HS-5 (cell line): ENCODE measurements around the gene SMIM5.
A peak's percentile ranks its signal among the peaks of the same experiment; 100 is the strongest.

Source experiments
- DNase-seq: peaks from one replicate; pipeline ENCODE4 v3.0.0-alpha.2; 2012; ENCODE audit warnings: low read depth

The SMIM5 gene

GRCh38 chr17:75640556-75641119 lies 7.4 kb downstream of the SMIM5 start:
- DNase-seq, result no peak

GRCh38 chr17:75641343-75641742 lies 8.1 kb downstream of the SMIM5 start:
- no peak for DNase-seq

GRCh38 chr17:75642182-75642783 lies 9.0 kb downstream of the SMIM5 start:
- no peak for DNase-seq

GRCh38 chr17:75642784-75643642 lies 9.8 kb downstream of the SMIM5 start:
- no peak for DNase-seq

GRCh38 chr17:75643643-75644017 lies 10.4 kb downstream of the SMIM5 start:
- no peak for DNase-seq

- no peak for DNase-seq
These were observed 12.3 kb downstream of the SMIM5 start for GRCh38 chr17:75645501-75645888.

- no peak for DNase-seq
These were observed 12.8 kb downstream of the SMIM5 start for GRCh38 chr17:75645889-75646637.

- no peak for DNase-seq
These were observed 13.4 kb downstream of the SMIM5 start for GRCh38 chr17:75646638-75646992.

- no peak for DNase-seq
These were observed 13.8 kb downstream of the SMIM5 start for GRCh38 chr17:75647061-75647460.

GRCh38 chr17:75647921-75648320 lies 14.7 kb downstream of the SMIM5 start:
- no peak for DNase-seq

- no peak for DNase-seq
These were observed 16.5 kb downstream of the SMIM5 start for GRCh38 chr17:75649687-75650086.

GRCh38 chr17:75650874-75651273 lies 17.6 kb downstream of the SMIM5 start:
- no peak for DNase-seq

GRCh38 chr17:75652341-75652740 lies 19.1 kb downstream of the SMIM5 start:
- no peak for DNase-seq

- DNase-seq, result no peak
These were observed 19.8 kb downstream of the SMIM5 start for GRCh38 chr17:75652934-75653549.

GRCh38 chr17:75654176-75654575 lies 20.9 kb downstream of the SMIM5 start:
- DNase-seq, result no peak

- DNase-seq, result no peak
These were observed 25.0 kb downstream of the SMIM5 start for GRCh38 chr17:75658237-75658636.

- no peak for DNase-seq
These were observed 28.3 kb downstream of the SMIM5 start for GRCh38 chr17:75661531-75661930.

GRCh38 chr17:75662511-75662910 lies 29.3 kb downstream of the SMIM5 start:
- DNase-seq, result no peak

- DNase-seq, result no peak
These were observed 30.9 kb downstream of the SMIM5 start for GRCh38 chr17:75664099-75664549.

- no peak for DNase-seq
These were observed 32.7 kb downstream of the SMIM5 start for GRCh38 chr17:75665981-75666380.

- peak; percentile 93 for DNase-seq
These were observed 33.9 kb downstream of the SMIM5 start, which contains the start of the genes RECQL5 and SAP30BP for GRCh38 chr17:75666959-75667790. RECQL5 (minus strand) TSS chr17:75667154; CDS start chr17:75666557, 597 bp downstream. SAP30BP (plus strand) TSS chr17:75667338; CDS start chr17:75667373, 35 bp downstream.
